GM12874 (cell line): ENCODE measurements around the gene IL36RN.

Experiments used
- TF ChIP-seq, protein P1 (sequence below): IDR thresholded peaks from 2 replicates; pipeline ENCODE4 v1.5.1; 2011; ENCODE audit warnings: low read depth, mild to moderate bottlenecking, control low read depth, low read length, moderate library complexity; ENCODE audit not compliant: insufficient read depth

Gene IL36RN

DNA sequence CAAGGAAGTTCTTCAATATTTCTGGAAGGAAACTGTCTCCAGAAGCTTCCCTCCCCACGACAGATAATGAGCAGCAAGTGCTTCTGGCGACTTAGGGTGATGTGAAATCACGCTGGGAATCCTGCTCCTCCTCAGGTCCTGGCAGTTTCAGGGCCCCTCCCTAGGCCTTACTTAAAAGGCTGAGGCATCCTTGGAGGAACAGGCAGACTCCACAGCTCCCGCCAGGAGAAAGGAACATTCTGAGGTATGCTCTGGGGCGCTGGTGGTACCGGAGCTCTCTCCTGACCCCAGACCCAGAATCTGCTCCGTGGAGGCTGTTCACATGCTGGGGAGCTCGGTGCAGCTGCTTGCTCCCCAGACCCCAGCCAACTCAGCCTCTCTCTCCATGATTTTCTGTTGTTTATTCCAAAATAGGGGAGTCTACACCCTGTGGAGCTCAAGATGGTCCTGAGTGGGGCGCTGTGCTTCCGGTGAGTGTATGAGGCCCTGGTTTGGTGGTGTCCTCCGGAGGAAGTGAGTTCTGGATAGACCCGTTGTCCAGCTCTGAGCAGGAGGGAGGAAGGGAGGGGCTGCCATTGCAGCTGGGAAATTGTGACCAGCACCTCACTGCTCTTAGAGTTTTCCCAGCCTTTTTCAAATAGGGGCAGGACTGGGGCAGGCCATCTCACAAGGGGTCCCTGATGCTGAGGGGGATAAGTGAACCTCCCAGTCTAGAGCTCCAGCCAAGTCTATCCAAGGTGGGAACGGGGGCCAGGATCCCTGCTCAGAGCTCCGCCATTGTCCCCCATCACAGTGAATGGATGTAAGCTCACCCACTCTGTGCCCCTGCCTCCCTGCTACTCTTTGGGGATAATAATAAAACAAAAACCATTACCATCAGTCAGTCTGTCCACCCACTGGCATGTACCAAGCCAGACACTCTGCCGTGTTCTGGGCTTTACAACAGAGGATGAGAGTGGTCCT, at the start of gene IL36RN:
Gene IL36RN, plus strand, starts transcription at position 201 of the 963 bp plus-strand sequence. Its CDS starts 241 bp downstream, at position 442.
- TF ChIP-seq, protein P1, sequence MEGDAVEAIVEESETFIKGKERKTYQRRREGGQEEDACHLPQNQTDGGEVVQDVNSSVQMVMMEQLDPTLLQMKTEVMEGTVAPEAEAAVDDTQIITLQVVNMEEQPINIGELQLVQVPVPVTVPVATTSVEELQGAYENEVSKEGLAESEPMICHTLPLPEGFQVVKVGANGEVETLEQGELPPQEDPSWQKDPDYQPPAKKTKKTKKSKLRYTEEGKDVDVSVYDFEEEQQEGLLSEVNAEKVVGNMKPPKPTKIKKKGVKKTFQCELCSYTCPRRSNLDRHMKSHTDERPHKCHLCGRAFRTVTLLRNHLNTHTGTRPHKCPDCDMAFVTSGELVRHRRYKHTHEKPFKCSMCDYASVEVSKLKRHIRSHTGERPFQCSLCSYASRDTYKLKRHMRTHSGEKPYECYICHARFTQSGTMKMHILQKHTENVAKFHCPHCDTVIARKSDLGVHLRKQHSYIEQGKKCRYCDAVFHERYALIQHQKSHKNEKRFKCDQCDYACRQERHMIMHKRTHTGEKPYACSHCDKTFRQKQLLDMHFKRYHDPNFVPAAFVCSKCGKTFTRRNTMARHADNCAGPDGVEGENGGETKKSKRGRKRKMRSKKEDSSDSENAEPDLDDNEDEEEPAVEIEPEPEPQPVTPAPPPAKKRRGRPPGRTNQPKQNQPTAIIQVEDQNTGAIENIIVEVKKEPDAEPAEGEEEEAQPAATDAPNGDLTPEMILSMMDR = no peak

DNA sequence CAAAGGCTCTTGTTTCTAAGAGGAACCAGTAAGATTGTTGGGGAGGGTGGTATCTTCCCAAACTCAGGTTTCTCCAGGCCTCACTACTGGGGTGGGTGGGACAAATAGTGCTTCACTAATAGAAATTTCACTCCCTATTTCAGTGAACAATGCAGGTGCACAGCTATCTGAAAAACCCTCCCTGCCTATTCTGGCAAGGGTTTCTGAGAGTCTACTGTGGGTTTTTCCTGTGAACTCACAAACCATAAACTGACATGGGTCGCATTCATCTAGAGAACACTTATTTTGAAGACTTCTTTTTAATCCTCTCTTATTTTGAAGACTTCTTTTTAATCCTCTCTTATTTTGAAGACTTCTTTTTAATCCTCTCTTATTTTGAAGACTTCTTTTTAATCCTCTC, 49.4 kb upstream of the IL36RN start:
- TF ChIP-seq, protein P1 = no peak

DNA sequence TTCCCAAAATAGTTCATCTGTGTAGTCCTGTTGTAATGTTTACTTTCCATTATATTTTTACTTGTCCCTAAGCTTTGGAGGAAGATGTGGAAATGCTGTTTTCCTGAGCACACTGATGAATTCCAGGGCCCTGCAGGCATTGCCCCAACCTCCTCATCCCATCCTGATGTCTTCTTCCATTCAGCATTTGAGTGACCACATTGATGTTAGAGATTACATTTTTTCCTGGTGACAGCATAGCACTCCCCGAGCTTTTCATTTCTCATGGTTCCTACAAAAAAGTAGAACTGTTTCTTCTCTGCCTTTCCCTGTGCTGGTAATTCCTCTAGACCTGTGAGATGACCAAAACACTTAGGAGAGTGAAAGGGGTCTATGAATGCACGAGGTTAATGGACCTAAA, 48.9 kb upstream of the IL36RN start:
- TF ChIP-seq, protein P1 = no peak

DNA sequence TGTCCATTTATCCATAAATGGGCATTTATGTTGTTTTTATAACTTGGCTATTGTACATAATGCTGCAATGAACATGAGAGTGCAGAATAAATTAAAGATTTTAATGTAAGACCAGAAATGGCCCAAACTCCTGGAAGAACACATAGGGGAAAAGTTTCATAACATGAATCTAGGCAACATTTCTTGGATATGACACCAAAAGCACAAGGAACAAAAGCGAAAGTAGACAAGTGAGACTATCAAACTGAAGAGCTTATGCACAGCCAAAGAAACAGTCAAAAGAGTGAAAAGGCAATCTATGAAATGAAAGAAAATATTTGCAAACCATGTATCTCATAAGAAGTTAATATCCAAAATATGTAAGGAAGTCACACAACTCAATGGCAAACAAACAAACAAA, 47.9 kb upstream of the IL36RN start:
- TF ChIP-seq, protein P1 = no peak

DNA sequence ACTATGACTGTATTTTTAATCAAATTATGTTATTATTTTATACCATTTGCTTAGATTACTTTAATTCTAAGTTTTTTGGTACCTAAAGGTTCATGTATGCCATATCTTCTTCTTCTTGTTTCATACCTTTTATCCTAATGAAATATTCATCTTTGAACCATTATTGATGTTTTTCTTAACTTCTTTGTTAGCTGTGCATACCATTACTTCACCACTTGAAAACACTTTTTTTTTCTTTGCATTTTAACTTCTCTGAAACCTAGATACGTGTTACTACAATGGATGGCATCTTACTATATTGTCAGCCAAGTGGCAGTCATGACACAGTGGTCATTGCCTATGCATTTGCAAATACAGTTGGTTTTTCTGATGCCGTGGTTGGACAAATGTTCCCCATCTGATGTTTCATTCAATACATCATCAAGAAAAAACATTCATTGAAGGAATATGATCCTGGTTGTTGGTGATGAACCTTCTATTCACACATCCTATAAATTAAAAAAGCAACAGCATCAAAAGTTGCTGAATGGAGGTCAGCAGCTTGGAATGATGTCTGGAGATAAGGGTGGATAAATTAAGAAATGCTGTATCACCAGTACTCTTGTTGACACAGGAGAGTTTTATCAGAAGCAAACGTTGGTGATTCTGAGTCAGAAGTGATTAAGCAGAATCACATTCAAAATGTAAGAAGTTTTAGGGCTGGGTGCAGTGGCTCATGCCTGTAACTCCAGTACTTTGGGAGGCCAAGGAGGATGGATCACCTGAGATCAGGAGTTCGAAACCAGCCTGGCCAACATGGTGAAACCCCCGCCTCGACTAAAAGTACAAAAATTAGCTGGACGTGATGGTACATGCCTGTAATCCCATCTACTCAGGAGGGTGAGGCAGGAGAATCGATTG, 46.3 kb upstream of the IL36RN start:
- TF ChIP-seq, protein P1 = no peak

DNA sequence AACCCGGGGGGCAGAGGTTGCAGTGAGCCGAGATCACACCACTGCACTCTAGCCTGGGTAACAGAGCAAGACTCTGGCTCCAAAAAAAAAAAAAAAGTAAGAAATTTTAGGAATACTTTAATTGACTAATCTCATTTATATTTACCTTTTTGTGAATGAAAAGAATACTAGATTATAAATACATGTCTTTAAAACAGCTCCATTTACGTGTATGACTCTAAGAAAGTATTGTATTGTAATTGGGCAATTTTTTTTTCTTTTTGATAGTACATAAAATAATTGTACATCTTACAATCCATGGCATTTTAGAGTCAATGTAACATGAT, 45.7 kb upstream of the IL36RN start:
- TF ChIP-seq, protein P1 = no peak

DNA sequence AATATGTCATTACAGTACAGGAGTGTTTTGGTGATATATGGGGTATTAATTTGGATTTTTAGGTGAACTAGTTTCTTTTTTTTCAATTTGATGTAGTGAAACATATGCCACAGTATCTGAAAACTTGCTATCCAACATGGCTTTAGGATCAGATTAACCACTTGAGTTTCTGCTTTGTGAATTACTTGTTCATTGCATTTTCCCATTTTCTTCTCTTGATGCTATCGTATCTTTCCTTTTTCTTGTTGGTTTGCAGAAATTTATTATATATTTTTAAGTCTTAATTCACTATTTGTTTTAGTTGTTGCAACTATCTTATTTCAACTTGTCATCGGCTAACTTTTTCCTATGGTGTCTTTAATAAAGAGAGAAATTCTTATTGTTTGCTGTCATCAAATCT, 44.9 kb upstream of the IL36RN start:
- TF ChIP-seq, protein P1 = no peak
